Thymus (tissue), 11 donors: Measurements from ENCODE around the gene TMEM132D. TPM values are rescaled to one million over a fixed set of nuclear protein-coding genes. Genes with fewer than 3 reads are reported as not detected.

ENCODE experiments used
- DNase-seq, 9 donors: peaks; one replicate each; pipeline ENCODE4 v3.0.0-alpha.2; 2013; ENCODE audit warnings: low spot score in 9 of 9, low read depth in 6 of 9, missing footprints in 1 of 9
- H3K27ac ChIP-seq, 2 donors: one replicate each; pipeline ENCODE4 v1.5.1; 2013; ENCODE audit warnings: control low read depth in 1 of 2, low read depth in 1 of 2, low read length in 1 of 2, mild to moderate bottlenecking in 1 of 2, moderate library complexity in 1 of 2
- H3K27me3 ChIP-seq, 2 donors: one replicate each; pipeline ENCODE4 v1.5.1; 2013; ENCODE audit warnings: low read length in 1 of 2; ENCODE audit not compliant: control insufficient read depth in 2 of 2, insufficient read depth in 1 of 2
- H3K36me3 ChIP-seq, 2 donors: one replicate each; pipeline ENCODE4 v1.5.1; 2013; ENCODE audit warnings: low read length in 1 of 2, mild to moderate bottlenecking in 1 of 2, moderate library complexity in 1 of 2; ENCODE audit not compliant: control insufficient read depth in 2 of 2, insufficient read depth in 2 of 2
- H3K4me1 ChIP-seq, 2 donors: one replicate each; pipeline ENCODE4 v1.5.1; 2013; ENCODE audit warnings: low read length in 2 of 2; ENCODE audit not compliant: control insufficient read depth in 2 of 2, insufficient read depth in 2 of 2
- H3K4me3 ChIP-seq, 2 donors: one replicate each; pipeline ENCODE4 v1.5.1; 2013; ENCODE audit warnings: low read length in 2 of 2, control low read depth in 1 of 2, mild to moderate bottlenecking in 1 of 2
- H3K9me3 ChIP-seq, 2 donors: one replicate each; pipeline ENCODE4 v1.5.1; 2013; ENCODE audit warnings: low read length in 1 of 2, mild to moderate bottlenecking in 1 of 2; ENCODE audit not compliant: control insufficient read depth in 2 of 2, insufficient read depth in 1 of 2
- WGBS: extraction: QIAGEN DNeasy Blood & Tissue Kit; methylation state at CpG from one replicate; pipeline ENCODE4 v1.1.7; 2013; 5-methylcytosine and 5-hydroxymethylcytosine counted together
- polyA plus RNA-seq: library from polyadenylated mRNA; stranded (reverse); fragments of 200-250 nt; gene quantifications from one replicate; pipeline ENCODE4 v1.2.3, GENCODE V29; 2013
- total RNA-seq: library from RNA; stranded (reverse); fragments of 120-200 nt; gene quantifications from one replicate; pipeline ENCODE4 v1.2.4, GENCODE V29; 2013
- donor health status: healthy.

The TMEM132D gene
- total and polyA plus RNA-seq, 2 donors = 0.02 TPM; not detected in 1

GRCh38 chr12:129676411-129676810 lies 227.4 kb downstream of the TMEM132D start:
- no peaks in the 10 kb centered on the region for H3K36me3 ChIP-seq
- WGBS = 90% methylated on average over 7 of the region's 7 CpGs

GRCh38 chr12:129675947-129676346 lies 227.9 kb downstream of the TMEM132D start:
- no peak overlapping the region for H3K27ac ChIP-seq
- no peak overlapping the region for H3K4me3 ChIP-seq
- H3K36me3 ChIP-seq = no peaks in the 10 kb centered on the region
- WGBS = 82% methylated on average over 3 of the region's 3 CpGs
- no peaks in the 10 kb centered on the region for H3K27me3 ChIP-seq
- DNase-seq = no peak
- H3K9me3 ChIP-seq = peaks cover 0 to 7% of the 10 kb centered on the region in 2 donors
- H3K4me1 ChIP-seq = no peaks in the 10 kb centered on the region

More at GRCh38 chr12:129676411-129676810, 227.4 kb downstream of the TMEM132D start:
- Histone ChIP-seq H3K9me3 (peaks cover 0 to 7% of the 10 kb centered on the region in 2 donors), H3K27me3 (no peaks in the 10 kb centered on the region), H3K4me3 (no peak overlapping the region), H3K27ac (no peak overlapping the region), H3K4me1 (no peaks in the 10 kb centered on the region)
- DNase-seq = no peak

- Histone ChIP-seq H3K27me3 (no peaks in the 10 kb centered on the region), H3K4me1 (no peaks in the 10 kb centered on the region), H3K36me3 (no peaks in the 10 kb centered on the region), H3K4me3 (no peak overlapping the region), H3K27ac (no peak overlapping the region), H3K9me3 (peaks cover 0 to 7% of the 10 kb centered on the region in 2 donors)
- WGBS = 93% methylated on average over 4 of the region's 4 CpGs
- no peak for DNase-seq
Observed at GRCh38 chr12:129675496-129675895, 228.3 kb downstream of the TMEM132D start.

- Histone ChIP-seq H3K27me3 (no peaks in the 10 kb centered on the region), H3K36me3 (no peaks in the 10 kb centered on the region), H3K4me1 (no peaks in the 10 kb centered on the region), H3K4me3 (no peak overlapping the region), H3K27ac (no peak overlapping the region), H3K9me3 (peaks cover 0 to 7% of the 10 kb centered on the region in 2 donors)
- DNase-seq = no peak
- 87% methylated on average over 5 of the region's 5 CpGs for WGBS
Observed at GRCh38 chr12:129673806-129674205, 230.0 kb downstream of the TMEM132D start.

GRCh38 chr12:129672110-129672509 lies 231.7 kb downstream of the TMEM132D start:
- Histone ChIP-seq H3K27ac (no peak overlapping the region), H3K4me1 (no peaks in the 10 kb centered on the region), H3K9me3 (peaks cover 0 to 7% of the 10 kb centered on the region in 2 donors), H3K36me3 (no peaks in the 10 kb centered on the region), H3K4me3 (no peak overlapping the region), H3K27me3 (no peaks in the 10 kb centered on the region)
- WGBS = 87% methylated on average over 8 of the region's 8 CpGs
- no peak for DNase-seq

- 78% methylated on average over 6 of the region's 6 CpGs for WGBS
- no peak for DNase-seq
- Histone ChIP-seq H3K9me3 (peaks cover 0 to 7% of the 10 kb centered on the region in 2 donors), H3K27me3 (no peaks in the 10 kb centered on the region), H3K27ac (no peak overlapping the region), H3K4me1 (no peaks in the 10 kb centered on the region), H3K4me3 (no peak overlapping the region), H3K36me3 (no peaks in the 10 kb centered on the region)
Observed at GRCh38 chr12:129670256-129670920, 233.4 kb downstream of the TMEM132D start.

- Histone ChIP-seq H3K36me3 (no peaks in the 10 kb centered on the region), H3K4me3 (no peak overlapping the region), H3K4me1 (no peaks in the 10 kb centered on the region), H3K27me3 (no peaks in the 10 kb centered on the region), H3K27ac (no peak overlapping the region), H3K9me3 (no peaks in the 10 kb centered on the region)
- DNase-seq = no peak
- WGBS = 84% methylated on average over 6 of the region's 6 CpGs
Observed at GRCh38 chr12:129665414-129665813, 238.4 kb downstream of the TMEM132D start.

- no peak overlapping the region for H3K27ac ChIP-seq
- no peaks in the 10 kb centered on the region for H3K27me3 ChIP-seq
- H3K9me3 ChIP-seq = no peaks in the 10 kb centered on the region
- no peaks in the 10 kb centered on the region for H3K36me3 ChIP-seq
- 94% methylated on average over 9 of the region's 9 CpGs for WGBS
- DNase-seq = no peak
- no peaks in the 10 kb centered on the region for H3K4me1 ChIP-seq
- H3K4me3 ChIP-seq = no peak overlapping the region
Observed at GRCh38 chr12:129662234-129662633, 241.6 kb downstream of the TMEM132D start.

GRCh38 chr12:129660946-129661345 lies 242.9 kb downstream of the TMEM132D start:
- H3K4me3 ChIP-seq = no peak overlapping the region

More at GRCh38 chr12:129660946-129661345, 242.9 kb downstream of the TMEM132D start:
- Histone ChIP-seq H3K9me3 (no peaks in the 10 kb centered on the region), H3K4me1 (no peaks in the 10 kb centered on the region), H3K36me3 (no peaks in the 10 kb centered on the region), H3K27me3 (no peaks in the 10 kb centered on the region), H3K27ac (no peak overlapping the region)
- no peak for DNase-seq
- WGBS = 60% methylated on average over 7 of the region's 7 CpGs
